Measurements from ENCODE around the gene POLR1B. TPM values are rescaled to one million over a fixed set of nuclear protein-coding genes. Genes with fewer than 3 reads are reported as not detected.

POLR1B gene
- total and polyA plus RNA-seq, 12 donors: 3.5 to 15.3 (median 10.4) TPM

DNA sequence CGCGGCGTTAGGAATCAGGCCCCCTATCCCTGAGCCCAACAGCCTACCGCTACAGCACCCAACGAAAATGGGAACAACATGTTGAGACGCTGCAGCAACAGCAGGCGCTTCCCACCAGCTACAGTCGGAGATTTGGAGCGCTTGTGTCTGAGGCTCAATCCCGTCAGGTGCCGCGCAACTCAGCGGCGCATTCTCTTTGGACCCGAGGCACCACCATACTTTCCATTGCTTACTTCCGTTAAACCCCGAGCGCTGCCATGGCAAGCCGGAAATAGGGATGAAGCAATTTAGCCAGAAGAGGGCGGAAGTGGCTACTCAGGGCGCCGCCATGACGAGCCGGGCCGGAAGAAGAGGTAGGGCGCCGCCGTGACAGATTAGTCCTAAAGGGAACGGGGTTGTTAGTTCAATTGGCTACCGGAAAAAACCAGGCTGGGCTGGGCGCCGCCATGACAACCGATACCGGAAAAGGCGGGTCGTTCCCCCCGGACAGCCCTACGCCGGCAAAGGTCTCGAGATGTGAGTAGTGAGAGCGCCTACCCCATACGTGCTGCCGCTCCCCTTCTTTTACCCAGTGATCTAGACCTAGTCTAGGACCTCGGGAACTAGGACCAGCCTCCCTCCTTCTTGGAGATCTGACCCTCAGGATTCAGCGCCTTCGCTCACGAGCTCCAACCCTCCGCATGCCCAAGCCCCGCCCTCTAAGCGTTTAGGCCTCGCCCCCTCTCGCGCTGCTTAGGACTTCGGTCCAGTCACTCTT is 42.0 kb downstream of the POLR1B start, which contains the start of gene CHCHD5:
Gene CHCHD5 (plus strand): TSS at position 476 of the 757 bp plus-strand sequence. CDS start 39 bp downstream, at position 515.
- H3K9me3 ChIP-seq: no peaks in the 10 kb centered on the region
- intact Hi-C loops (cut with DNase I): loop anchor here in 8 of 10 donors (5.0 to 10.0 kb wide), 5 partner anchors 100 to 532 kb away; partner anchors contain the start of genes TTL (in 6 of the 8) and ZC3H8 (in 1 of the 8)
- H3K4me3 ChIP-seq: peak within 1 kb of the TSS; percentile 53 to 75 (median 63)
- peak; percentile 92 to 97 (median 94) for ATAC-seq
- peak; percentile 91 to 96 for DNase-seq
- WGBS, 2 donors: 0 to 2% methylated on average over 54 of the region's 54 CpGs
- no peaks in the 10 kb centered on the region for H3K27me3 ChIP-seq
- peaks cover 4 to 38% (median 30%) of the 10 kb centered on the region in 9 donors for H3K4me1 ChIP-seq
- H3K27ac ChIP-seq: peak within 1 kb of the TSS; percentile 81 to 97 (median 93)
- peaks cover 0 to 32% (median 0%) of the 10 kb centered on the region in 9 donors for H3K36me3 ChIP-seq
- TF ChIP-seq, protein P1, sequence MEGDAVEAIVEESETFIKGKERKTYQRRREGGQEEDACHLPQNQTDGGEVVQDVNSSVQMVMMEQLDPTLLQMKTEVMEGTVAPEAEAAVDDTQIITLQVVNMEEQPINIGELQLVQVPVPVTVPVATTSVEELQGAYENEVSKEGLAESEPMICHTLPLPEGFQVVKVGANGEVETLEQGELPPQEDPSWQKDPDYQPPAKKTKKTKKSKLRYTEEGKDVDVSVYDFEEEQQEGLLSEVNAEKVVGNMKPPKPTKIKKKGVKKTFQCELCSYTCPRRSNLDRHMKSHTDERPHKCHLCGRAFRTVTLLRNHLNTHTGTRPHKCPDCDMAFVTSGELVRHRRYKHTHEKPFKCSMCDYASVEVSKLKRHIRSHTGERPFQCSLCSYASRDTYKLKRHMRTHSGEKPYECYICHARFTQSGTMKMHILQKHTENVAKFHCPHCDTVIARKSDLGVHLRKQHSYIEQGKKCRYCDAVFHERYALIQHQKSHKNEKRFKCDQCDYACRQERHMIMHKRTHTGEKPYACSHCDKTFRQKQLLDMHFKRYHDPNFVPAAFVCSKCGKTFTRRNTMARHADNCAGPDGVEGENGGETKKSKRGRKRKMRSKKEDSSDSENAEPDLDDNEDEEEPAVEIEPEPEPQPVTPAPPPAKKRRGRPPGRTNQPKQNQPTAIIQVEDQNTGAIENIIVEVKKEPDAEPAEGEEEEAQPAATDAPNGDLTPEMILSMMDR (IDR thresholded peaks at IDR 0.05): peak in 8 of 9 donors; percentile 26 to 59 (median 39)

DNA sequence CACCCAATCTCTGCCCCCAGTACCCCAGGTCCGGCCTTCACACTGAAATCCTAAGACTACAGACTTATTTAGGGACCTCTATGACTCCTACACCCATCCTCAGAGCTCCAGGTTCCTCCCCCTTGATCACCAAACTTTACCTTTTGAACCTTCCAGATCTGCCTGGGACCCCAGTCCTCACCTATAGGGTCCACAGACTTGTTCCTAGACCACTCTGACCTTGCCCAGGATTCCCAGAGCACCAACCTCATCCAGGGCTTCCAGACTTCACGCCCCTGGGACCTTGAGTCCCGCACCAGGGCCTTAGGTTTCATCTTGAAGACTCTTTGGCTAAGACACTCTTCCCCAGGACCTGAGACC is 42.6 kb downstream of the POLR1B start:
- WGBS, 2 donors: 61 to 63% methylated on average over 3 of the region's 3 CpGs
- H3K27me3 ChIP-seq: no peaks in the 10 kb centered on the region
- peaks cover 0 to 38% (median 0%) of the 10 kb centered on the region in 9 donors for H3K36me3 ChIP-seq
- DNase-seq: peak in 1 of 2 donors; percentile 6
- peak in 1 of 8 donors; percentile 4 for ATAC-seq
- H3K4me1 ChIP-seq: peaks cover 4 to 38% (median 30%) of the 10 kb centered on the region in 9 donors
- intact Hi-C loops (cut with DNase I): loop anchor here in 8 of 10 donors (5.0 to 10.0 kb wide), 5 partner anchors 100 to 533 kb away; partner anchors contain the start of genes TTL (in 6 of the 8) and ZC3H8 (in 1 of the 8)
- peak overlapping the region; percentile 53 to 75 (median 63) for H3K4me3 ChIP-seq
- peak overlapping the region; percentile 81 to 97 (median 93) for H3K27ac ChIP-seq
- H3K9me3 ChIP-seq: no peaks in the 10 kb centered on the region
- TF ChIP-seq, protein P1 (IDR thresholded peaks at IDR 0.05): no peak

DNA sequence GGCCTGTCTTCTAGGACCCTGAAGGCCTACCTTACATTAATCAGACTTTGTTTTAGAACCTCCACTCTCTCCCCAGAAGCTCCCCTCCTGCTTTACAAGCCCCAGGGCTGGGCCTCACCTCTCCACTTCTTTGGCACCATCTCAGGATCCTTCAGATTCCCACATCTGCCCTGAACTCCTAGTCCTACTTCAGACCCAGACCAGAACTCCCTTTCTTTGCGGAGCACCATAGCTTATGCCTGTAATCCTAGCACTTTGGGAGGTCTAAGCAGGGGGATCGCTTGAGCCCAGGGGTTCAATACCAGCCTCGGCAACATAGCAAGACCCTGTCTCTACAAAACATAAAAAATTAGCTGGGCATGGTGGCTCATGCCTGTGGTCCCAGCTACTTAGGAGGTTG is 43.1 kb downstream of the POLR1B start:
- DNase-seq (no peak), ATAC-seq (no peak)
- Histone ChIP-seq H3K4me1 (peaks cover 4 to 38% (median 30%) of the 10 kb centered on the region in 9 donors), H3K27me3 (no peaks in the 10 kb centered on the region), H3K27ac (peak overlapping the region in 8 of 10 donors; percentile 92 to 97 (median 94)), H3K4me3 (peak overlapping the region in 8 of 10 donors; percentile 53 to 74 (median 62)), H3K36me3 (peaks cover 0 to 42% (median 0%) of the 10 kb centered on the region in 9 donors), H3K9me3 (no peaks in the 10 kb centered on the region)
- intact Hi-C loops (cut with DNase I): loop anchor here in 2 of 10 donors (10.0 kb wide), 2 partner anchors 101 to 331 kb away; partner anchors contain the start of genes TTL (in 1 of the 2) and ZC3H8 (in 1 of the 2)
- TF ChIP-seq, protein P1 (IDR thresholded peaks at IDR 0.05): no peak
- 98 to 100% methylated on average over 3 of the region's 3 CpGs for WGBS, 2 donors

DNA sequence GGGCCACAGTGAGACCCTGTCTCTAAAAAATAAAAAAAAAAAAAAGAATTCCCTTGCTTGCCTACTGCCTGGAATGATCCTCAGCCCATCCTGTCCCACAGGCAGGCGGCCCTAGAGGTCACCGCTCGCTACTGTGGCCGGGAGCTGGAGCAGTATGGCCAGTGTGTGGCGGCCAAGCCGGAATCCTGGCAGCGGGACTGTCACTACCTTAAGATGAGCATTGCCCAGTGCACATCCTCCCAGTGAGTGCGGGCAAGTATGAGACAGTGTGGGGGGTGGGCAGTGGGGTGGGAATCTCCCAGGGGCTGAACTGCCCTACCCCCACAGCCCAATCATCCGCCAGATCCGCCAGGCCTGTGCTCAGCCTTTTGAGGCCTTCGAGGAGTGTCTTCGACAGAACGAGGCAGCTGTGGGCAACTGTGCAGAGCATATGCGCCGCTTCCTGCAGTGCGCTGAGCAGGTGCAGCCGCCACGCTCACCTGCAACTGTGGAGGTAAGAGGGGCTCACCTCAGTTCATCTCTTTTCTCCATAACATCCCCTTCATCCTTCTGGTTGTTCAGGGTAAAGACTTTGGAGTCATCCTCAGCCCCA is 43.7 kb downstream of the POLR1B start:
- DNase-seq (no peak), ATAC-seq (no peak)
- Histone ChIP-seq H3K36me3 (peaks cover 0 to 46% (median 0%) of the 10 kb centered on the region in 9 donors), H3K27me3 (no peaks in the 10 kb centered on the region), H3K4me3 (no peak overlapping the region), H3K4me1 (peaks cover 4 to 38% (median 30%) of the 10 kb centered on the region in 9 donors), H3K9me3 (no peaks in the 10 kb centered on the region), H3K27ac (no peak overlapping the region)
- 97 to 98% methylated on average over 18 of the region's 18 CpGs for WGBS, 2 donors
- TF ChIP-seq, protein P1 (IDR thresholded peaks at IDR 0.05): no peak
- intact Hi-C loops (cut with DNase I): loop anchor here in 2 of 10 donors (10.0 kb wide), 2 partner anchors 101 to 331 kb away; partner anchors contain the start of genes TTL (in 1 of the 2) and ZC3H8 (in 1 of the 2)
